Neutrophil (primary cell): ENCODE data around the gene PSMD12.
"Not testable (repeated sequence)": the region's sequence is repeated elsewhere in the genome, so short reads cannot be mapped to it uniquely, and the experiment has no call there.

ENCODE experiments used
- H3K27ac ChIP-seq: fragments of 200-600 bp; sonication (generic); 2 replicates; pipeline ENCODE4 v1.5.1; 2016; ENCODE audit warnings: mild to moderate bottlenecking, moderate library complexity
- H3K27me3 ChIP-seq: fragments of 200-600 bp; sonication (generic); 2 replicates; pipeline ENCODE4 v1.6.0; 2016; ENCODE audit warnings: mild to moderate bottlenecking
- H3K36me3 ChIP-seq: fragments of 200-600 bp; sonication (generic); 2 replicates; pipeline ENCODE4 v1.5.1; 2017
- H3K4me1 ChIP-seq, 2 experiments: fragments of 200-600 bp in 1 of 2; sonication (generic) in 1 of 2; 1 replicate in 1 of 2; 2 replicates in 1 of 2; pipeline versions ENCODE4 v1.5.1 to v1.6.1; 2013 to 2016; ENCODE audit warnings: low read depth in 1 of 2, low read length in 1 of 2, mild to moderate bottlenecking in 1 of 2, moderate library complexity in 1 of 2; ENCODE audit not compliant: control insufficient read depth in 1 of 2, insufficient read depth in 1 of 2
- H3K4me3 ChIP-seq, 2 experiments: fragments of 200-600 bp in 1 of 2; sonication (generic) in 1 of 2; 1 replicate in 1 of 2; 2 replicates in 1 of 2; pipeline ENCODE4 v1.5.1; 2013 to 2016; ENCODE audit warnings: low read depth in 1 of 2, low read length in 1 of 2, mild to moderate bottlenecking in 1 of 2, moderate library complexity in 1 of 2
- H3K9me3 ChIP-seq: fragments of 200-600 bp; sonication (generic); 2 replicates; pipeline ENCODE4 v1.5.1; 2016
- TF ChIP-seq, protein P1 (sequence below): fragments of 200-600 bp; sonication (generic); IDR thresholded peaks from 2 replicates; pipeline ENCODE4 v1.5.1; 2016; ENCODE audit warnings: antibody characterized with exemption

Gene PSMD12

DNA sequence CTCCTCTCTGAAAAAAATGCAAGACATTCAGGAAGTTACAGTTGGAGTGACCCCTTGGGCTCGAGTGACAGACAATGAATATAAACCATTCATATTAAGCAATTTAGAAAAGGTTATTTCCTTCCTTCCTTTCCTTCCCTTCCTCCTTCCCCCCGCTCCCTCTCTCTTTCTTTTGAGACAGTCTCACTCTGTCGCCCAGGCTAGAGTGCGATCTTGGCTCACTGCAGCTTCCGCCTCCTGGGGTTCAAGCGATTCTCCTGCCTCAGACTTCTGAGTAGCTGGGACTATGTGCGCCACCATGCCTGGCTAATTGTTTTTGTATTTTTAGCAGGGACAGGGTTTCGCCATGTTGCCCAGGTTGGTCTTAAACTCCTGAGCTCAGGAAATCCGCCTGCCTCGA lies 13.2 kb downstream of the PSMD12 start:
- peak overlapping the region; percentile 3 to 25 for H3K4me3 ChIP-seq
- TF ChIP-seq, protein P1, sequence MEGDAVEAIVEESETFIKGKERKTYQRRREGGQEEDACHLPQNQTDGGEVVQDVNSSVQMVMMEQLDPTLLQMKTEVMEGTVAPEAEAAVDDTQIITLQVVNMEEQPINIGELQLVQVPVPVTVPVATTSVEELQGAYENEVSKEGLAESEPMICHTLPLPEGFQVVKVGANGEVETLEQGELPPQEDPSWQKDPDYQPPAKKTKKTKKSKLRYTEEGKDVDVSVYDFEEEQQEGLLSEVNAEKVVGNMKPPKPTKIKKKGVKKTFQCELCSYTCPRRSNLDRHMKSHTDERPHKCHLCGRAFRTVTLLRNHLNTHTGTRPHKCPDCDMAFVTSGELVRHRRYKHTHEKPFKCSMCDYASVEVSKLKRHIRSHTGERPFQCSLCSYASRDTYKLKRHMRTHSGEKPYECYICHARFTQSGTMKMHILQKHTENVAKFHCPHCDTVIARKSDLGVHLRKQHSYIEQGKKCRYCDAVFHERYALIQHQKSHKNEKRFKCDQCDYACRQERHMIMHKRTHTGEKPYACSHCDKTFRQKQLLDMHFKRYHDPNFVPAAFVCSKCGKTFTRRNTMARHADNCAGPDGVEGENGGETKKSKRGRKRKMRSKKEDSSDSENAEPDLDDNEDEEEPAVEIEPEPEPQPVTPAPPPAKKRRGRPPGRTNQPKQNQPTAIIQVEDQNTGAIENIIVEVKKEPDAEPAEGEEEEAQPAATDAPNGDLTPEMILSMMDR = no peak
- peak overlapping the region; percentile 73 for H3K27ac ChIP-seq
- H3K4me1 ChIP-seq = peaks cover 40 to 47% of the 10 kb centered on the region in 2 experiments
- H3K27me3 ChIP-seq = no peaks in the 10 kb centered on the region
- no peaks in the 10 kb centered on the region for H3K9me3 ChIP-seq
- peaks cover 42% of the 10 kb centered on the region for H3K36me3 ChIP-seq

- Histone ChIP-seq H3K27me3 (no peaks in the 10 kb centered on the region), H3K9me3 (no peaks in the 10 kb centered on the region), H3K4me1 (peaks cover 30 to 31% of the 10 kb centered on the region in 2 experiments), H3K4me3 (no peak overlapping the region), H3K27ac (no peak overlapping the region), H3K36me3 (peaks cover 66% of the 10 kb centered on the region)
- TF ChIP-seq, protein P1 = no peak
These were observed 17.0 kb downstream of the PSMD12 start for GRCh38 chr17:67349420-67349819.

DNA sequence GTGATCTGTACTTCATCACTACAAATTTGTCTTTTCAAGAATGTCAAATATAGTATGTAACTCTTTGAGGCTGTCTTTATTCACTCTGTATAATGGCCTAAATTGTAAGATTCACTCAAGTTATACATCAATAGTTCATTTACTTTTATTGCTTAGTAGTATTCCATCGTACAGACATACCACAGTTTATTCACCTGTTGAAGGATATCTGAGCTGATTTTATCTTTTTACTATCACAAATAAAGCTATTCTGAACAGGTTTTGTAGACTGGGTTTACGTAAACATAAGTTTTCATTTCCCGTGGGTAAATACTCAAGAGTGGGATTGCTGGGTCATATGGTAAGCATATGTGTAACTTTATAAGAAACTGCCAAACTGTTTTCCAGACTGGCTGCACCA lies 18.6 kb downstream of the PSMD12 start:
- TF ChIP-seq, protein P1 = no peak
- Histone ChIP-seq H3K27ac (no peak overlapping the region), H3K9me3 (no peaks in the 10 kb centered on the region), H3K4me1 (peaks cover 14 to 15% of the 10 kb centered on the region in 2 experiments), H3K27me3 (no peaks in the 10 kb centered on the region), H3K36me3 (peaks cover 82% of the 10 kb centered on the region), H3K4me3 (no peak overlapping the region)

GRCh38 chr17:67343237-67343636 lies 23.1 kb downstream of the PSMD12 start:
- Histone ChIP-seq H3K4me1 (no peaks in the 10 kb centered on the region), H3K27ac (no peak overlapping the region), H3K4me3 (no peak overlapping the region), H3K27me3 (no peaks in the 10 kb centered on the region), H3K36me3 (peaks cover 91% of the 10 kb centered on the region), H3K9me3 (no peaks in the 10 kb centered on the region)
- TF ChIP-seq, protein P1 = no peak

DNA sequence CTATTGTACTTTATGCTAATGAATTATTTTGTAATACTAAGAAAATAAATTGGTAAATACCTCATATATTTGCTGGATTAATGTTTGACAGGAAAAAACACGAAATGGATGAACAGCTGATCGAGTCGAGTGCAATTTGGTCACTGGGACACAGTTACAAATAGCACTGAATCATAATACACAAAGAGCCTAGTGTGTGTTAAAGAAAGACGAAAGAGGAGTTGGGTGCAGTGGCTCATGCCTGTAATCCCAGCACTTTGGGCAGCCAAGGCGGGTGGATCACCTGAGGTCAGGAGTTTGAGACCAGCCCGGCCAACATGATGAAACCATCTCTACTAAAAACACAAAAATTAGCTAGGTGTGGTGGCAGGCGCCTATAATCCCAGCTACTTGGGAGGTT lies 28.0 kb downstream of the PSMD12 start:
- not testable (repeated sequence) for H3K27me3 ChIP-seq, H3K27ac ChIP-seq, H3K4me1 ChIP-seq, H3K9me3 ChIP-seq, H3K4me3 ChIP-seq
- H3K36me3 ChIP-seq = peaks cover 43% of the 10 kb centered on the region

DNA sequence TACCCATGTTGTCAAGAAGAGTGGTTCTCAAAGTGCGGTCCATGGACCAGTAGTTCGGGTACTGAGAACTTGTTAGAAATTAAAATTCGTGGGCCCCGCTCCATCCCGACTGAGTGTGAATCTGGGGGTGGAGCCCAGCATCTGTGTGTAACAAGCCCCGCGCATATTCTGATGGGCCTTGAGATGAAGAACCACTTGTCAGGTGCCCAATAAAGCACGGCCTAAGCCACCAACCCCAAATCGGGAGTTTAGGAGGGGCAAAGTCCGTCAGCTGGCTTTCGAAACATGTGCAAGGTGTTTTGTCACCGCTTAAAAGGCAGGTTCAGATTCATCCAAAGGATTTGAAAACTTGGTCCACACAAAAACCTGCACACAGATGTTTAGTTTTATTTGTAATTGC lies 29.5 kb downstream of the PSMD12 start:
- Histone ChIP-seq H3K9me3 (no peaks in the 10 kb centered on the region), H3K4me1 (no peaks in the 10 kb centered on the region), H3K27me3 (no peaks in the 10 kb centered on the region), H3K36me3 (peaks cover 28% of the 10 kb centered on the region), H3K27ac (no peak overlapping the region), H3K4me3 (no peak overlapping the region)
- TF ChIP-seq, protein P1 = no peak
